Stimulated activated CD8-positive, alpha-beta memory T cell treated with anti-CD3 and anti-CD28 coated beads, Interleukin-15, amount 100 ng/mL, for 24 hours (primary cell): ENCODE measurements around the gene PREX1.

Experiments
- DNase-seq: peaks from one replicate; pipeline ENCODE4 v3.0.0-alpha.2; 2020; ENCODE audit warnings: low read depth

The PREX1 gene

DNA sequence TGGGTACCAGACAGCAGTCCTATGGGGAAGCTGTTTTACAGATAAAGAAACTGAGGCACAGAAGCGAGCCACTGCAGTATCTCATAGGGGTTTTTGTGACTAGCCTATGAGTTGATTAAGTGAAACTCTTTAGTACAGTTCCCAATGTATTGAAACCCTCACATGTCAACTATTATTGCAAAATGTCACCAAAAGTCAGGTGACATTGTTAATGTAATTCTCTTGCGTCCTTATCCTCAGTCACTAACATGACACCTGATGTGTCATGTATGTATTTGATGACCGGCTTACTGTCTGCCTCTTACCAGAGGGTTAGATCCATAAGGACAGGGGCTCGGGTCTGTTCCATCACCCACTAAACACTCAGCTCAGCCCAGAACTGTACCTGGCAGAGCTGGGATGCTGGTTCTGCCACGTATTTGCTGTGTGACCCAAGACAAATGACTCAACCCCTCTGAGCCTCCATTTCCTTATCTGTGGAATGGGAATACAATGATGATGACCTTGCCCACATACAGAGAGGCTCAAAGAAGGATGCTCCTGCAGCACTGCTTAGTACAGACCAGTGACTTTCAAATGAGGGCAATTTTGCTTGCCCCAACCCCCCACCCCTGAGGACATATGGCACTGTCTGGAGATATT lies 32.9 kb downstream of the PREX1 start:
- no peak for DNase-seq

DNA sequence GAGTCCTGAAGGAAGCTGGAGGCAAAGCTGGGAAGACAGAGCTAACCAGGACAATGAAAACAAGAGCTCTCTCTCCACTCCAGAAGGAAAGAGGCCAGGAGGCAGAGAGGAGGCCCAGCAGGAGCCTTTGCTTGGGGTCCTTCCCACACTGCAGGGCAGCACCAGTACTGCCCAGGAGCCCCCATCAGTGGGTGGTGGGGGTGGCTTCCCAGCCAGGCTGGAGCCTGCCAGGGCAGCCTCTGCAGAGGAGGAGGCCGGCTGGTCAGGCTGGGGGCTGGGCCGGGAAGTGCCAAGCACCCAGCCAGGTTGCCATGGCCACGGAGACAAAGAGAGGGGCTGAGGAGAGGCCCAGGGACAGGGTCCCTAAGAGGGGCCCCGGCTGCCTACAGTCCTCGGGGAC lies 33.4 kb downstream of the PREX1 start:
- no peak for DNase-seq

DNA sequence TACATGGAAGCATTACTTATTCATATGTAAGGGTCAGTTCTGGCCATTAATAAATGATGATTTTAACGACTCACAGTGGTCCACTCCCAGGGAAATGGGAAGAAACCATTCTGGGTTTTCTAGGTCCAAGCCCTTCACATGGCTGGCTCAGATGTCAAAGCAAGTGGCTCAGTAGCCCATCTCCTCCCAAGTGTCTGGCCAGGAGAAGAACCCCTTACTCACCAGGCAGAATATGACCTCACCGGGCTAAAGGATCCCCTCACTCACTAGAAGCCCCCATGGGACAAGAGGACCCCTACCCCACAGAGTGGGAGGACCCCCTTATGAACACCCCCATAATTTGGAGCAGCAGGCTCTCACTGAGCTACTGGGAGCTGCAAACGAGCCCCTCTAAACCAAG lies 34.0 kb downstream of the PREX1 start:
- no peak for DNase-seq

DNA sequence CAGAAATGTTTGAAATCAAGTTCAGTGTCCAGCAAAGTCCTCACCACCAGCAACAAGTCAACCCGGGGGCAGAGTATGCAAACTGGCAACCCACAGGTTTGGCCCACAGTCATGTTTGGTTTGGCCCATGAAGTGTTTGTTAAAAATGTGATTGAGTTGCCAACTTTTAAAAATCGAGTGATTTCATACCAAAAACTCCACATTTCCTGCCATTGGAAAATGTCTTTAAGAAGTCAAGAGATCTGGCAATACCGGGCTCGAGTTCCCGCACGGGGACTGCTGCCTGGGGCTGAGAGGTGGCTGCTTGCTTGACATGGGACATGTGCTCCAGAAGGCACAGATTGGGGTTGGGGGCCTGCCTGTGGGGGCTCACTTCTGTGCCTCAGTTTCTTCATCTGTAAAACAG lies 36.1 kb downstream of the PREX1 start:
- no peak for DNase-seq

DNA sequence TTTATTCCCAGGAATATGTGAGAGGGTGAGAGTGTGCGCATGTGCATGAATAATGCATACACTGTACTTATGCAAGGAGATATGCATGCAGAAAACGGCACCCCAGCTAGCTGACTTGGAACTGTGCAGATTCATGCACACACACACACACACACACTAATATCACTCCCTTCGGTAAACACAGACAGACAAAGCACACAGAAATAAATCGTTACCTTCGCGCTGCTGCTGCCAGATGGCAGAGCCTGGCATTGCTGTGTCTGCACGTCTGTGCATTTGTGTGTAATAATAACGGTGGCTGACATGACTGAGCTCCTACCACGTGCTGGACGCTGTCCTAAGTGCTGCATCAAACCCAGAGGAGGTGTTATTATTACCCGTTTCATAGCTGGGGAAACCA lies 36.8 kb downstream of the PREX1 start:
- no peak for DNase-seq

DNA sequence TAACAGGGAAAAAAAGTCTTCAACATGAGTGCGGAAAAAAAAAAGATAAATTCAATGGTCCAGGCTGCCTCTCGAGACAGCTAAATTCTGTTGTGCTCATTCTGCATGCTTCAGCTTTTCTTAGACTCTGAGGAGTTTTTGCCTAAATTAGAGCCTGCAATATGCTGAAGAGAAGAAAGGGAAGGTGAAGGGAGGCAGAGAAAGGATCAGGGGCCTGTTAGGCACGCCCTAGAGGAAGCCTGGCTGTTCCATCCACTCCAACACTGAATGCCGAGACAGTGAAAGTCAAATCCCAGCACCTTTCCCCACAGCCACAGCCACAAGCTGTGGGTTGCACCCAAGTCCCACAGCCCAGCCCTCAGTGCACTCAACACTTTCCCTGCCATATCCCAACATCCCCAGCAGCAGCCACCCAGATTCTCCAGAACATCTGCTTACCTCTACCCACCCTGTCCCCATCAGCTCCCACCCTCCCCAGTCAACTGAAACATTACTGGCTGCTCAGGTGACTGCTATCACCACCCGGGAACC lies 37.3 kb downstream of the PREX1 start:
- DNase-seq: no peak

DNA sequence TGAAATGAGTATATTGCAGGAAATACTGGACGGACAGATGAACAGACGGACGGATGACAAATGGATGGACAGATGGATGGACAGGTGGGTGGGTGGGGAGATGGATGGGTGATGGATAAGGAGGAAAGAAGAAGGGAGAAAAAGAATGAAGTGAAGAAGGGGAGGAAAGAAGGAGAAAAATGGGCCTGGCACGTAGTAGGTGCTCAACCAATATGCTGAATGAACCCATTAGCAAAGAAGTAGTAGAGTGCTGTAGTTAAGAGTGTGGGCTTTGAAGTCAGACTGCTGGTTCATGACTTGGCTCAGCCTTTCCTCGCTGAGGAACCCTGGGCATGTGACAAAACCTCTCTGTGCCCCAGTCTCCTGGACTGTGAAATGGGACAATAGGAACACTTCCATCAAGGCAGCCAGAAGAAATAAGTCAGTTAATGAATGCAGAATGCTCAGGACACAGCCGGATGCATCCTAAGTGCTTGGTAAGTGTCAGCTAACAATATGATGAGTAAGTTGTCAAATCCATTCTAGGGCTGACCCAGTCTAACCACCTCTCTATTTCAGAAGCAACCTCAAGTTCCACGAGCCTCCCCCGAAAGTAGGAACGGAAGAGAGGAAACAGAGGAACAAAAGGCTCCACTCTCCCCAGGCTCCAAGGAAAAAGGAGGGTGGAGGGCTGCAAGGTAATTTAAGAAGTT lies 37.9 kb downstream of the PREX1 start:
- DNase-seq: no peak

DNA sequence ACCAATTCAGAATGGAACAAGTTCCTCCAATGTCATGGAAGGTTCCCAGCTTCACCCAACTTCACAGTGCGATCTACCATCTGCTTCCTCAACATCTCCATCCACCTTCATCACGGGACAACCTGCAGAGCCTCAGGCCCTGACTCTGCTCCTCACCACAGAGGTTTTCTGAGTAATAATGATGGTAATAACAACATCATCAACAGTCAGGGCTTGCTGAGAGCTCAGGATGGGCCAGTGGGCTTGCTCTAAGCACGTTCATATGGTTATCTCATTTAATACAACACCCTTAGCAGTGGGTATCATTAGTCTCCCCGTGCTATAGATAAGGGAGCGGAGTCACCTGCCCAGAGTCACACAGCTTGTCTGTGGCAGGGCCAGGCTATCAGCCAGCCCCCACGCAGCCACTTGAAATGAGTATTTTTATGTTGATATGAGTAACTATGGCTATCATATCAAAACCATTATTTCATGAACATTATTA lies 38.6 kb downstream of the PREX1 start:
- DNase-seq: no peak

DNA sequence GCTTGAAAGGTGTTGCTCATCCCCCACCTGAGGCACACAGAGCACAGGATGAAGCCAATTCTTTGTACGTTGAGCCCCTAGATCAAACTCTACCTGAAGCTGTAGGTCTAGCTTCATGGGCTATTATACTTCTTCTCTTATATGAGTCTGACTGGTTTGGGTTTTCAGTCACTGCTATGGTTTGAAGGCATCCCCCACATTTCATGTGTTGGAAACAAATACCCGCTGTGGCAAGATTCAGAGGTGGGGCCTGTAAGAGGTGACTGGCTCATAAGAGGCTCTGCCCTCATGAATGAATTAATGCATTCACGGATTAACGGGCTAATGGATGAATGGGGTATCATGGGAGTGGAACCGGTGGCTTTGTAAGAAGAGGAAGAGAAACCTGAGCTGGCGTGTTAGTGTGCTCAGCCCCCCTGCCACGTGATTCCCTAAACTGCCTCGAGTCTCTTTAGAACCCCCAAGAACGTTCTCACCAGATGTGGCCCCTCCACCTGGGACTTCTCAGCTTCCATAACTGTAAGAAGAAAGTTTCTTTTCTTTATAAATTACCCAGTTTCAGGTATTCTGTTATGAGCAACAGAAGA lies 39.2 kb downstream of the PREX1 start:
- no peak for DNase-seq

DNA sequence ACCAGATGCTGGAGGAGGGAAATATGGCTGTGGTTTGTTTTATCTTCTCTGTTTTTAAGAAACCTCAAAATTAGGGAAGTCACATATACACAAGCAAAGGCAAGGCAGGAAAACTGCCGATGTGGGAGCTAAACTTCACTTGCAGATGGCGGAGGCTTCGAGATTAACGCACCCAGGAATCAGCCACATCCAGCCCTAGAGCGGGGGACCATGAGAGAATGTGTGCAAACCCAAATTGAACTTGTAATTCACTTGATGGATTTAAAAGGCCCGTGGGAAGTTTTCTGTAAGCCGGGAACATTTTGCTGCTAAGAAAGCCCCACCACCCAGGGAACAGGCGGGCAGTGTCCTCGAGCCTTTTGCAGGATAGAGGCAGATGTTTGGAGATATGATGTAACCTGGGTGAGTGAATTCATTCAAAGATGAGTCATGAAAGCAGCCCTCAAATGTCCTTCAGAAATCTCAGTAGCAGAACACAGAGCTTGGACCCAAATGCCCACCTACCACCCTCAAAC lies 39.9 kb downstream of the PREX1 start:
- DNase-seq: no peak

DNA sequence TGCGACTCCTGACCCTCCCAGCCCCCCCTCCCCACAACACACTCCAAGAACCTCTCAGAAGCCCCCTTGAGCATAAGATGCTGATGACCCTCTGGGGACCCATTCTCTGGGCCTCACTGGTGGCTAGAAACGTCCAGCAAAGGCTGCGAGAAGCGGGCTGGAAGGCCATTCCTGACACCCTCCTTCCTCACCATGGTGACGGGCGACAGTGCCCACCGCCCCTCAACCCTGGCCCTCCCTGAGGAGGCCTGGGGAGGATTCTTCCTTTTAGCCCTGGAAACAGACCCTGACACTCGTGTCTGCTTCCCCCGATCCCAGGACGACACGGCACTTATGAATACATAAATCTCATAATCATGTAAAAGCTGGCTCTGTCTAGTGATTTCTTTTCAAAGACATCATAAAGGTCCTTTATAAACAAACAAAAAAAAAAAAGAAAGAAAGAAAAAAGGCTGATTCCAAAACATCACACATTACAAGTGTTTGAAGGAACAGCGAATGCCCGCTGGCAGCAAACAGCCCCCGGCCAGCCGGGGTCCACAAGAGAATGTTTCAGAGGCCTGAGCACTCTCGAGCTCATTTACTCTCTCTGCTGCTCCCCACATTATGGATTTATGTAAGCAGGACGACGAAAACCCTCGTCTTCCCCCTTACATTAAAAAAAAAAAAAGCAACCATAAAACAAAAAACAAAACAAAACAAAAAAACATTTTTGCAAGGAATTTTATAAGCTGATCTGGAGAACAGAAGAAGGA lies 40.7 kb downstream of the PREX1 start:
- DNase-seq: no peak

DNA sequence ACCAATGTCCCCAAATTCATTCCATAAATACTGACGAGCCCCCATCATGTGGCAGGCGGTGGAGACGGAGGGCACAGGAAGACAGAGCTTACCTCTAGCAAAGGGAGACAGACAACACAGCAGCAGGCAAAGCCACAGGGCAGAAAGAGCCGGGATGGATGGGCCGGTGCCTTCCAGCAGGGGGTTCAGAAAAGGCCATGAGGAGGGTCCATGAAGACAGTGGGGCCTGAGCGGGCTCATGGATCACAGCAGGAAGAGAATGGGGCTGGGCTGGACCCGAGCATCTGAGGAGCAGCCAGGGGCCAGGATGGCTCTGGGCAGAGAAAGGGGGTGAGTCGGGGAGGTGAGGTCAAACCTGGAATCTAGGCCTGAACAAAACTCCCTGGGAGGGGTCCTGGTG lies 42.0 kb downstream of the PREX1 start:
- no peak for DNase-seq

DNA sequence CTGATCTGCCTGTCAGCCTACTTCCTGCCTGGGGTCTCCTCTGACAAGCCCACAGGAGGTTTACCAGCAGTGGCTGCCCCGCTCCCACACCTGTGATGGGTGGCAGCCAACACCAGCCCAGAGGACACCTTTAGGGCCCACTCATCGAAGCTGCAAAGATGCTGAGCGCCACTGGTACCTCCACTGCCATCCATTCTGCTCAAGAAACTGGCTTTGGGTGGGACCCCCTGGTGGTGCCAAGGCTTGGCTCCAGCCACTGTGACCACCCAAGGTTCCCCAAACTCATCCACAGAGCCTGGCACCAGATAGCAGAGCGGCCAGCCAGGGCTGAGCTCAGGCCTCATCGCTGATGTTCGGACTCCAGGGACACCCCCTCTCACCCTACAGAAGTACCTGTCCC lies 42.5 kb downstream of the PREX1 start:
- no peak for DNase-seq

DNA sequence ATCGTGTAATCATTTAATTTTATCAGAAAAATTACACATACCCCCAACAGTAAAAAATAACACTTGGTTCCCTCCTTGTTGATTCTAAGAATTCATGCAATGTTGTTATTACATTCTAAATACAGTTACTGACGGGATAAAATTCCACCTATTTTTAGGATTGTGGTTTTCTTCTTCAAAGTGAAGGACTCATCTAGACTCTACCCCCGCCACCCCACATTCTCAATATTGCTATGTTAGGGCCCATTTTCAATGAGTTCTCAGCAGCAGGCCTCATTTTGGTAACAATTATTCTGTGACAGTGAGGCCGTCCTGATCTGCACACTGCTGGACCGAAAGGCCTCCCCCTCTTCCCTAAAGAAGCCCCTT lies 43.5 kb downstream of the PREX1 start:
- DNase-seq: no peak

DNA sequence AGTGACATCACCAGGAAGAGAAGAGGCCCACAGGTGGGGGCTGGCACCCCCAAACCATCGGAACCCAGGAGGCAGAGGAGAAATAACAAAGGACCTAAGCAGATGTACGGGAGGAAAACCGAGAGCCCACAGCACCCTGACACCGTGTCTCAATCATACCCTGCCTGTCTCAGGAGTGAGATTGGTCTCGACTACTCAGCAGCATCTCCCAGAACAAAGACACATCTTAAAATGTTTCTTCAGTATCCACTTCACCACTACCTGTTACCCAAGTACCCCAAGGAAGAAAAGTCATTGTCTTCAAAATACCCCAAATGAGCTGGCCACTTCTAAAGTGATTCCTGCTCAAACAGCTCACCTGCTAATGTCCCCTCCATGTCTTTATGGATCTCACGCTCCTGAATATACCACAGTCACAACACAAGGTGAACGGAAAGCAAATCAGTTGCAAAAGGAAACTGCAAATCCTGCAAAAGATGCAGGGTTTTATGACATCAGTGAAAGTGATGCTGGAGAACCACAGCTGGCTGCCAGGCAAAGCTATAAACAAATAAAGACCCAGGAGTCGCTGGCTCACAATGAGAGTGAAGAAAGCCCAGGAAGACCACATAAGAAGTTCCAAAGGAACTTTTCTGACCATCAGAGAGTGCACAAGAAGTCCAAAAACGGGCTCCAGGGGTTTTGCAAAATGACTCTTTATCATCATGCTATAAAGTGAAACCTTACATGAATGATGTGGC lies 44.1 kb downstream of the PREX1 start:
- no peak for DNase-seq

DNA sequence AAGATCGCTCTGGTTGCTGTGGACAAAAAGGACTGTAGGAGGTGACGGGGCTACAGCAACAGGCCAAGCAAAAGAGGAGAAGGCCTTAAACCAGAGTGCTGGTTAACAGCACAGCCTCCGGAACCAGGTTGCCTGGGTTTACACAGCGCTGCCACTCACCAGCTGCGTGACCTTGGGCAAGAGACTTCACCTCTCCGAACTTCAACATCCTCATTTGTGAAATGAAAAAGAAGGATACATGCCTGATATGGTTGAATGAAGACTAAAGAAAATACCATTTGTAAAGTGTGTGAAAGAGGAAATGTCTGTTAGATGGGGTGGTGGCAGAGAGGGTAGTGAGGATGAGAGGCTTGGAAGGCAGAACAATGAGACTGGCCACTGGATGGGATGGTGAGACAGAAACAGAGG lies 44.9 kb downstream of the PREX1 start:
- DNase-seq: no peak

DNA sequence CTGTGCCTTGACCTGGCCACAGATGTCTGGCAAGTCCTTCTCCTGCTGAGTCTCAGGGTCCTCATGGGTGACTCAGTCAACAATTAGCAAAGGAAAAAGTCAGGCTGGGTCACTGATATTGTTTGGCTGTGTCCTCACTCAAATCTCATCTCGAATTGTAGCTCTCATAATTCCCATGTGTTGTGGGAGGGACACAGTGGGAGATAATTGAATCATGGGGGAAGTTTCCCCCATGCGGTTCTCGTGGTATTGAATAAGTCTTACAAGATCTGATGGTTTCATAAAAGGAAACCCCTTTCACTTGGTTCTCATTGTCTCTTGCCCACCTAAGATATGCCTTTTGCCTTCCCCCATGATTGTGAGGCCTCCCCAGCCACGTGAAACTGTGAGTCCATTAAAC lies 45.7 kb downstream of the PREX1 start:
- no peak for DNase-seq

DNA sequence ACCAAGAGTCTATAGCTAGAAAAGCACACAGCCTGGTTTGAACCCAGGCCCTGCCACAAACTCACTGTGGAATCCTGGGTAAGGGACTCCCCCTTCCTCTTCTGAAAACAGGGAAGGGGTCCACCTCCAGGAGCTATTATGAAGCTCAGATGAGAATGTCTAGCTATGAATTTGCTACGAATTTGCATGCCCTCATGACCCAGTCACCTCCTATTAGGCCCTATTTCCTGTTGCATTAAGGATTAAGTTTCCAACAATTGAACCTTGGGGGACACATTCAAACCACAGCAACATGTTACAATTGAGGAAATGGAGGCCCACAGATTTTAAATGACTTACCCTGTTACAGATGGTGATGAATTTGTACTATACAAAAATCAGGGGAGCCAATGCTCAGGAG lies 46.2 kb downstream of the PREX1 start:
- no peak for DNase-seq

DNA sequence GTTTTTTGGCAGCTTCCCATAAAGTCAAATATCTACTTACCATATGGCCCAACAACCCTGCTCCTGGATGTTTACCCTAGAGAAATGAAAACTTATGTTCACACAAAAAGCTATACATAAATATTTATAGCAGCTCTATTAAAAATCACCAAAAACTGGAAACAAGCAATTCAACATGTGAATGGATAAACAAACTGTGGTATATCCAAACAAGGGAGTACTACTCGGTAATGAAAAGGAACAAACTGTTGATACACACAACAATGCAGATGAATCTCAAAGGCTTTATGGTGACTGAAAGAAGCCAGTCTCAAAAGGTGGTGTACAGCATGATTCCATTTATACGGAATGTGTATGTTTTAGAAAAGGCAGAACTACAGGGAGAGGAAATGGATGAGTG lies 48.4 kb downstream of the PREX1 start:
- no peak for DNase-seq

DNA sequence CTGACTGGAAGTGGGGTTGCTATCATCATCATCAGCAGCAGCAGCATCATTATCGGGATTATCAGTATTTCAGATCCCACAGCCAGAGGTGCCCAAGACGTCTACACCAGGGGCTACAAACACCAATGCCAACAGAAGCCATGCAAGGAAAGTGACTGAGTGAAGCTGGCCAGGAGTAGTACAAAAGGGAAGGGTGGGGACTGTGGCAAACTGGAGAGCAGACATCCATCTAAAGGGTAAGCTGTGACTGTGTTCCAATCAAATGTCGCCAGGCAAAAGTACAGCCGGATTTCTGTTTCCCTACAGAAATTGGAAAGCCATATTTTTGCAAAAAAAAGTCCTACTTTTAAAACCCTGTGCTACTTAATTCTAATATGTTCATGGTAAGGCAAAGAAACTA lies 50.0 kb downstream of the PREX1 start:
- DNase-seq: no peak

DNA sequence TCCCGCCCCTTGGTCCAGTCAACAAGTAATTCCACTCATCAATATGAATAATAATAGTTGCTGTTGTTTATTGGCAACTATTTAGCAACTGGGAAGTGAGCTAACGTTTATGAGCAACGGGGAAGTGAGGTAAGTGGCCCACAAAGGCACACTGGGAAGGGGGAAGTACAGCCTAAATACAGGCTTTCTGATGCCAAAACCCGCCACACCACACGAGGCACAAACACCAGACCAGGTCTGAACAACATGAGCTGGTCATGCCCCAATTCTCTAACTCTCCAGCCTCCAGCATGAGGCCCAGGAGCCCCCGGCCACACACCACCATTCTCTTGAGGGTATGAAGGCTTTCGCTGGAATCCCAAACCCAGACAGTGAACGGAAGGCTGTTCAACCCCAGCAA lies 50.8 kb downstream of the PREX1 start:
- no peak for DNase-seq

DNA sequence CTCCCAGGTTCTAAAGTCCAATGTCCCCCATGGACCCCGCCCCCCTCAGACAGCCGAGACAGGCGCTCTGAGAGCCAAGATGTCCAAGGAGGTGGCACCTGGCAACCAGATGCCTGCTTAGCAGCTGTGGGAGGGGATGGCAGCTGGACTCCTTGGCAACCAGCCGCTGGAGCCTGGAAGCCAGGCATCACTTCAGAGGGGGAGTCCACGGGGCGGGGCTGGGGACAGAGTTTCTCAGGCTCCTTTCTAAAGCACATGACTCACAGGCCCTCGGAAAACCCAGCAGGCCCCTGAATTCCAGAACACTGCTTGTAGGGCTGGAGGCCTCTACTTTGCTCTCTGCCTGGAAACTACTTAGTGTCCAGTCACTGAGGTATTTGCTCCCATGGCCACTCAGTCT lies 51.5 kb downstream of the PREX1 start:
- DNase-seq: no peak
